ENCODE data around the gene TCF7L1. TPM values are rescaled to one million over a fixed set of nuclear protein-coding genes. Genes with fewer than 3 reads are reported as not detected.

Gene TCF7L1
- total and polyA plus RNA-seq, 2 of the 13 experiments (the other 11 are each of a cell fraction or from before 2014, with no cell fraction given): 0.04 to 0.15 TPM

DNA sequence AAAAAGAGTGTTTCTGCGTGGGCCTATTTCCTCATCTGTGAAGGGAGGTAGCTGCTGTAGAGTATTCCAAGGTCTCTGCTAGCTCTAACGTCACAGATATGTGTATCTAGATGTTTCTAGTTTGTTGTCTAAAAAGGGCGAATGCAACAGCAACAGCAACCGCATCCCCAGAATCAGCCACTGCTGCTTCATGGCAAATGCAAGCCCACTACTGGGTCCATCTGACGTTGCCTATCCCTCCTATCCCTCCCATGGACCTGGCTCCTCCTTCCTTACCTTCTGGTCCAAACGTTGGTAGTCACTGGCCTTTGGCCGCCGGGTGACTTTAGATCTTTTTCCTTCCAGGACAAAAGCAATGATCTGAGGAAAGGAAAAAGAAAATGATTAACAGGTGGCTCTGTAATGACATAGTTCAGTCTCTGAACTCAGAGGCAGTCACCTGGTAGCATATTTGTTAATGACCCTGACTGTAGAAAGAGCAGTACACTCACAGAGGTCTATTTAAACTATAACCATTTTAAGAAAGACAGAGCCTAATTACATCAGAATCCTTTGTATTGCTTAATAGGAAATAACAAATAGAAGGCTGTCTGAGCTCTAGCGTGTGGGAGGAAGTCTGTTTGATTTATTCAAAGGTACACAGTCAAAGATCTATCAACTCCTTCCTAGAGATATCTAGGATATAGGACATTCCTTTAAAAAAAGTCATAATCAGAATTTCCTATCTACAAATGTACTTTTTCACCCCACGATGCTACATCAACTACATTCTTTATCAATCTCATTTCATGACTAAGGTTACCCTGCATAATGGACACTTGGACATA lies 191.7 kb downstream of the TCF7L1 start (continued):
- TF ChIP-seq, protein P1, sequence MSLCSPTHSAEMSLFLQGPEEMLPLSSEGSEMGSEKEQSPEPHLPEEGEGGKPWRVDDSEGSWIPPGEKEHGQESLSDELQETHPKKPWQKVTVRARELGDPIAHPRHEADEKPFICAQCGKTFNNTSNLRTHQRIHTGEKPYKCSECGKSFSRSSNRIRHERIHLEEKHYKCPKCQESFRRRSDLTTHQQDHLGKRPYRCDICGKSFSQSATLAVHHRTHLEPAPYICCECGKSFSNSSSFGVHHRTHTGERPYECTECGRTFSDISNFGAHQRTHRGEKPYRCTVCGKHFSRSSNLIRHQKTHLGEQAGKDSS (CRISPR knock-in tag; IDR thresholded peaks at IDR 0.05; ENCODE audit: borderline replicate concordance, low read depth): no peak
- TF ChIP-seq, protein P2, sequence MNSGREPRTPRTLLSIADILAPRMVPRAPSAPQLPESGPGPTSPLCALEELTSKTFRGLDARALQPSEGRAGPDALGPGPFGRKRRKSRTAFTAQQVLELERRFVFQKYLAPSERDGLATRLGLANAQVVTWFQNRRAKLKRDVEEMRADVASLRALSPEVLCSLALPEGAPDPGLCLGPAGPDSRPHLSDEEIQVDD (CRISPR knock-in tag; IDR thresholded peaks at IDR 0.05; ENCODE audit: borderline replicate concordance): no peak
- TF ChIP-seq FOXM1 (CRISPR knock-in tag; IDR thresholded peaks at IDR 0.05): no peak
- no peak for TF ChIP-seq ZNF7 (CRISPR knock-in tag; IDR thresholded peaks at IDR 0.05)
- TF ChIP-seq FOXK1 (CRISPR knock-in tag; IDR thresholded peaks at IDR 0.05; ENCODE audit: borderline replicate concordance, low read depth): peak; percentile 65
- no peak for TF ChIP-seq ZKSCAN1 (IDR thresholded peaks at IDR 0.05; ENCODE audit: low read length)
- TF ChIP-seq CENPT (CRISPR knock-in tag; IDR thresholded peaks at IDR 0.05; ENCODE audit: low read depth): no peak
- 0 out of 2 replicates have a peak, but pooled peaks have one; percentile 29 for TF ChIP-seq KIAA2018 (CRISPR knock-in tag; IDR thresholded peaks at IDR 0.05; ENCODE audit: borderline replicate concordance)
- TF ChIP-seq, protein P3, sequence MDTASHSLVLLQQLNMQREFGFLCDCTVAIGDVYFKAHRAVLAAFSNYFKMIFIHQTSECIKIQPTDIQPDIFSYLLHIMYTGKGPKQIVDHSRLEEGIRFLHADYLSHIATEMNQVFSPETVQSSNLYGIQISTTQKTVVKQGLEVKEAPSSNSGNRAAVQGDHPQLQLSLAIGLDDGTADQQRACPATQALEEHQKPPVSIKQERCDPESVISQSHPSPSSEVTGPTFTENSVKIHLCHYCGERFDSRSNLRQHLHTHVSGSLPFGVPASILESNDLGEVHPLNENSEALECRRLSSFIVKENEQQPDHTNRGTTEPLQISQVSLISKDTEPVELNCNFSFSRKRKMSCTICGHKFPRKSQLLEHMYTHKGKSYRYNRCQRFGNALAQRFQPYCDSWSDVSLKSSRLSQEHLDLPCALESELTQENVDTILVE (CRISPR knock-in tag; IDR thresholded peaks at IDR 0.05): 0 out of 2 replicates have a peak, but pooled peaks have one; percentile 91
- TF ChIP-seq ZNF614 (CRISPR knock-in tag; IDR thresholded peaks at IDR 0.05; ENCODE audit: borderline replicate concordance): peak; percentile 92
- TF ChIP-seq ZMYM3 (CRISPR knock-in tag; IDR thresholded peaks at IDR 0.05): peak; percentile 58; the same call in 1 of the 2 replicates
- no peak for TF ChIP-seq ZNF569 (CRISPR knock-in tag; IDR thresholded peaks at IDR 0.05; ENCODE audit: borderline replicate concordance)
- TF ChIP-seq MLXIP (CRISPR knock-in tag; IDR thresholded peaks at IDR 0.05; ENCODE audit: borderline replicate concordance): no peak

All from HepG2 (cell line).